Middle frontal gyrus (tissue), 1 donor: ENCODE results near the gene ADD2.
"Not testable (repeated sequence)": the region's sequence is repeated elsewhere in the genome, so short reads cannot be mapped to it uniquely, and the experiment has no call there.

ENCODE experiments used
- DNase-seq: peaks from one replicate; pipeline ENCODE4 v3.0.0-alpha.2; 2015; ENCODE audit warnings: low spot score; ENCODE audit errors: extremely low spot score

ADD2 gene

GRCh38 chr2:70641263-70641784 lies 126.7 kb downstream of the ADD2 start:
- DNase-seq = no peak

DNA sequence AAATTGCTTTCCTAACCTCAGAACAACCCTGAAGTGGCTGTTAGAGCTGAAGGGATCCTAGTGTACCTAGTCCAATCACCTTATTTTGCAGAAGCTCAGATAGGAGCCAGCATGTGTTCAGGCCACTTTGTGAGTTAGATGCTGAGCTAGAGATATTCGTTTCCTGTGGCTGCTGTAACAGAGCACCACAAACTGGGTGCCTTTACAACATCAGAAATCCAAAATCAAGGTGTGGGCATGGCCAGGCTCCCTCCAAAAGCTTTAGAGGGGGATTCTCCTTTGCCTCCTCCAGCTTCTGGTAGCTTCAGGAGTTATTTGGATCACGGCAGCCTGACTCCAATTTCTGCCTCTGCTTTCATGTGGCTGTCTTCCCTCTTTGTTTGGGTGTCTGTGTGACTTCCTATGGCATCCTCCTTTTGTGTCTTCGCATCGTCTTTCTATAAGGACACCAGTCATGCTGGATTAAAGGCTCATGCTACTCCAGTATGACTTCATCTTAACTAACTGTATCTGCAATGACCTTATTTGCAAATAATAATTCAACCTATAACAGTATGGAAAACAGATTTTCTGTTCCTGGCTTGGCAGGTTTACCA lies 128.1 kb downstream of the ADD2 start:
- no peak for DNase-seq

GRCh38 chr2:70638561-70638960 lies 129.4 kb downstream of the ADD2 start:
- no peak for DNase-seq

DNA sequence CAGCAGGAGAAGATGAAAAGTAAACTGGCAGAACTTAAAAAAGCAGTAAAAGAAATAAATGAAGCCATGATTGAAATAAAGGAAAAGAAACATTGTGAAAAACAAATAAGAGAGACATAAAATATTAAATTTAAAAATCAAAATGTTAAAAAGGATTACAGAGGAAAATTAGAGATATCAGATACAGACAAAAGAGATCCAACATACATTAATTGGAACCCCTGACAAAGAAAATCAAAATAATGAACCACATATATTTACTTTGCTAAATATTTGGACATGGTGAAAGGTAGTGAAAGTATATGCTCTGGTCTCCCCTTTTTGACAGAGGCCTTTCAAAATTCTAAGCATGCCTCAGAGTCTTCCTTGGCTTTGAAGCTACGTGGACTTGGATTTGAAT lies 134.5 kb downstream of the ADD2 start:
- DNase-seq = no peak

GRCh38 chr2:70632966-70633365 lies 135.0 kb downstream of the ADD2 start:
- no peak for DNase-seq

- DNase-seq = no peak
These were observed 135.6 kb downstream of the ADD2 start for GRCh38 chr2:70632388-70632787.

GRCh38 chr2:70630761-70631160 lies 137.2 kb downstream of the ADD2 start:
- DNase-seq = no peak

DNA sequence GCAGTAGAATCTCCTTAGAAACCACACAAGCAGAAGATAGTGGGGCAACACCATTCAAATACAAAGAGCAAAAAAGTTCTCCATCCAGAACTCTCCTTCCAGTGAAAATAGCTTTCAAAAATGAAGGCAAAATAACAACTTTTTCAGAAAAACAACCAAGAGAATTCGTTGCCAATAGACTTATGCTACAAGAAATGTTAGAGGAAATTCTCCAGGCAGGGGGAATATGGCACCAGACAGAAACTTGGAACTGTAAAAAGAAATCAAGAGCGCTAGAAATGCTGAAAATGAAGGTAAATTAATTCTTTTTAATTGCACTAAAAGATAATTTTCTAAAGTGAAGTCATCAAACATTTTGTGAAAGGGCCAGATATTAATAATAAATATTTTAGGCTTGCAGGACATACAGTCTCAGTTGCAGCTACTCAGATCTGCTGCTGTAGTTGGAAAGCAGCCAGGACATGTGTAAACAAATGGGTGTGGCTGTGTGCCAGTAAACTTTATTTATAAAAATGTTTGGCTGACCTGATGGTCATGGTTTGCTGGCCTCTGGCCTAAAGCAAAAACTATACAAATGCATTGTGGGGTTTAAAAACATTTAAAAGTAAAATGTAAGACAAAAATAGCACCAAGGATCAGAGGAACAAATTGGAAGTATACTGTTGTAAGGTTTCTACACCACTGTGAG lies 140.6 kb downstream of the ADD2 start:
- DNase-seq = no peak

DNA sequence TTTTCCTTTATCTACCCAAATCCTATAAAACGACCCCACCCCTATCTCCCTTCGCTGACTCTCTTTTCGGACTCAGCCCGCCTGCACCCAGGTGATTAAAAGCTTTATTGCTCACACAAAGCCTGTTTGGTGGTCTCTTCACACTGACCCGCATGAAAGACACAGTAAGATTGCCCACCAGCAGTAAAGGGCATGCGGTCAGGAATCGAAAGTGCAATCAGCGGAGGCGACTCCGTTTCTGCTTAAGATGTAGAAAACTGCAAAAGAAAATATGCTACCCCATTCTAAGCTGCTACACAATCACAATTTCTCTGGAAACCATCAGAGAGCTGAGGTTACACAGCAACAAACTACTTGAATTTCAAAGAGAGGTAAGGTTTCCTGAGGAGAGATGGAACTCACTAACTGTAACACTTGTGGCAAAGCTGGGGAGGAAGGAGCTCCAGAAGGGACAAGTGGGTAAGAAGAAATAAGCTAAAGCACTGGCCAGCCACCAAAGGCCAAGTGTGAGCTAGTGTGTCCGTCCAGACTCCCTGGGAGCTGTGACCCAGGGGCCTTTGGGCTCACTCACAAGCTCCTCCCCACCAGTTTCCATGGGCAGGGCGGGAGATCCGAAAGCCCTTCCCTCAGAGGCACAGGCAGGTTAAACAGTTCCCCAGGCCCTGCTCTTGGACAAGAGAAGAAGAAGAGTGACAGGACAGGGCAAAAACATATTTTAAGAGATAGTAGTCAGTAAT lies 141.6 kb downstream of the ADD2 start:
- DNase-seq = no peak

GRCh38 chr2:70621536-70621935 lies 146.5 kb downstream of the ADD2 start:
- DNase-seq = not testable (repeated sequence)

DNA sequence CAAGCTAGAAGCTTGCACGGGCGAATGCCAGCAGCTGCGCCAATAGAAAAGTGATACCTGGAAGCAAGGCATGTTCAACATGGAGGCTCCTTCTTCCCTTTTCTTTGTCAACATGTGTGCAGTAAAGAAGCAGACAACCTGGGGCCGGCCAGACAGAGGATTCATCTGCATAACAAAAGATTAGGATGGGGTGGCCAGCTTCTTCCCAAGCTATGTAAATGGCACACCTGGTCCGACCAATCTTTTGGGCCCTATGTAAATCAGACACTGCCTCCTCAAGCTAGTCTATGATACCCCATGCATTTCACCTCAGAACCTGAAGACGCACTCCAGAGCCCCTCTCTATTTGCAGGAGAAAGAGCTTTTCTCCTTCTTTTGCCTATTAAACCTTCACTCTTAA lies 148.0 kb downstream of the ADD2 start:
- no peak for DNase-seq

GRCh38 chr2:70619167-70619566 lies 148.8 kb downstream of the ADD2 start:
- no peak for DNase-seq

GRCh38 chr2:70616168-70616694 lies 151.8 kb downstream of the ADD2 start:
- DNase-seq = no peak

DNA sequence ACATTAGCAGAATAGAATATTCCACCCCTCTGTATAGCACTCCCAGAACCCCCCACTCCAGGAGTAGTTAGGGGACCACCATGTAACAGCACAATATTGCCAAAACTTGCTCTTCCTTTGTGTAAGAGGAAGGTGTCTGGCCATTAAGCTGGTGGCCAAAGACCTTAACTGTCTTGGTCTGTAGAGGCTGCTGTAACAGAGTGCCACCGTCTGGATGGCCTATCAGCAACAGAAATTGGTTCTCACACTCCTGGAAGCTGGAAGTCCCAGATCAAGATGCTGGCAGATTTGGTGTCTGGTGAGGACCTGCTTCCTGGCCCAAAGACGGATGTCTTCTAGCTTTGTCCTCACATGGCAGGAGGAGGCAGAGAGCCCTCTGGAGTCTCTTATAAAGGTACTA lies 152.8 kb downstream of the ADD2 start:
- DNase-seq = no peak

DNA sequence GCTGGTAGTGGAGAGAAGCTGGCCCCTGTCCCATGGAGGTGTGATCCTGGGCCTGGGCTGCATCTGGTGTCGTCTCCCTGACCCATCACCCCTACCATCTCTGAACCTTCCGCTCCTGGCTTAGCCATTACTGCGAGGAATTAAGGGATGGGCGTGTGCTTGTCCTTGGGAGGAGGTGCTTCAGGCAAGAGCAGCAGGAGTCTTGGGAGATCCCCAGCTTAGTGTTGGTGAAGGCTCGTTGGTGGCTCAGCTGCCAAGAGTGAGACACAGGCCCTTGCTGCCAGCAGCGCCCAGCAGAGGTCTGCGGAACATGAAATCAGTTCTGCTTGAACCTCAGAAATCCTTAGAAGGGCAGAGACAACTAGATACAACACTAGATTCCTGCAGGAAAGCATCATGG lies 154.5 kb downstream of the ADD2 start:
- DNase-seq = no peak

DNA sequence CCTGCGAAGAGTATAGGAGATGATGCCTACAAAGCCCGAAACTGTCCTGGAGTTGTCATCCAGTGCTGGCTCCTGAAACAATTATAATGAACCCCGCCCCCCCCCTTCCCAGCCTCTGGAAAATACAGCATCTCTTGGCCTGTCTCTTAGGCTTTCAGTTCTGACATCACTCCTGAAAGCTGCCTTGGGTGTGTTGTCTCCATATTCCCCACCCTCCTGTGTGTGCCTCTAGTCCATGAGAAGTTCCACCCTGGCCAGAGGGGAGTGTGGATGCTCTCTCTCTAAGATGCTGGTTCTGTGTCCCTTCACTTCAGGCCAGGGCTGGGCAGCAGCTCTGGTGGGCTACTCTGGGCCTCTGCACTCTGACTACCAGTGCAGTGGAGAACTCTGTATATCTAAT lies 155.4 kb downstream of the ADD2 start:
- DNase-seq = no peak

GRCh38 chr2:70608373-70608772 lies 159.6 kb downstream of the ADD2 start:
- DNase-seq = no peak

GRCh38 chr2:70607121-70607561 lies 160.9 kb downstream of the ADD2 start:
- DNase-seq = no peak
